Smooth muscle cell of the pulmonary artery (primary cell): Measurements from ENCODE around the gene DOK5. TPM values are rescaled to one million over a fixed set of nuclear protein-coding genes. Genes with fewer than 3 reads are reported as not detected.

Experiments used
- total RNA-seq: library from RNA; depleted of rRNA; stranded (reverse); fragments of >200 nt; gene quantifications from 2 replicates; pipeline ENCODE4 v1.2.3, GENCODE V29; 2014

Gene DOK5
- total RNA-seq, result 31.3 and 55.3 TPM in 2 replicates

DNA sequence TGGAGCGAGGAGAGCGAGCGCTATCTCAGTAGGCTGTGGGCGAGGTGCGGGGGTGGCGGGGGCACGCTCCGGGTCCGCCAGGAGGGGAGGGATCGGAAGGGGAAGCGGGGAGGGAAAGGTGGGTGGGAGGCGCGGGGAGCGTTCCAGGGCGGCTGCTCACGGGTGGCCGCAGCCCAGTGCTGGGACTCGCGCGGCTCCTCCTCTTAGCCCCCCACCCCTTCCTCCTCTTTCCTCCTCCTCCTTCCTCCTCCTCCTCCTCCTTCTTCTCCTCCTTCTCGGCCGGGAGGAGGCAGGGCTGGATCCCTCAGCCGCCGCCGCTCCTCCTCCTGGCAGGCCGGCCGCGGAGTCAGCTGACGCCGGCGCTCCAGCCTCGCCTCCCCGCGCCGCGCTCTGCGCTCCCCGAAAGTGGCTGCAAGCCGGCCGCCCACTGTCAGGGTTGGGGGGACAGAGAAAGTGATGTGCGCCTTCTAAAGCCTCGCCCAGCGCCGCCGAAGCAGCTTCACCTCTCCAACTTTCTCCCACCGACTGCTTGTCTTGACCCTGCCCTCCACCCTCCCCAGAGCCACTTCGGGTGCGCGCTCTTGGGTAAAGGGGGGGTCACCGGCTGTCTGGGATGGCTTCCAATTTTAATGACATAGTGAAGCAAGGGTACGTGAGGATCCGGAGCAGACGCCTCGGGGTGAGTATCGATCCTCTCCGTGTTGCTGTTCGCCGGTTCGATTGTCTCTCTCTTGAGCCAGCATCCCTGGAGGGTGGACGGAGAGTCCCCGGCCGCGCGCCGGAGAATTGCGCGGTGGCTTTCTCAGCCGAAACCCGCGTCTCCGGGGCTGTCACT lies at the start of gene DOK5:
Gene DOK5 (plus strand): TSS at position 260 of the 835 bp plus-strand sequence. CDS start 354 bp downstream, at position 614.

